ENCODE results near the gene ABCG5. TPM values are rescaled to one million over a fixed set of nuclear protein-coding genes. Genes with fewer than 3 reads are reported as not detected.

Gene ABCG5
- not detected in 2 replicates for total RNA-seq

DNA sequence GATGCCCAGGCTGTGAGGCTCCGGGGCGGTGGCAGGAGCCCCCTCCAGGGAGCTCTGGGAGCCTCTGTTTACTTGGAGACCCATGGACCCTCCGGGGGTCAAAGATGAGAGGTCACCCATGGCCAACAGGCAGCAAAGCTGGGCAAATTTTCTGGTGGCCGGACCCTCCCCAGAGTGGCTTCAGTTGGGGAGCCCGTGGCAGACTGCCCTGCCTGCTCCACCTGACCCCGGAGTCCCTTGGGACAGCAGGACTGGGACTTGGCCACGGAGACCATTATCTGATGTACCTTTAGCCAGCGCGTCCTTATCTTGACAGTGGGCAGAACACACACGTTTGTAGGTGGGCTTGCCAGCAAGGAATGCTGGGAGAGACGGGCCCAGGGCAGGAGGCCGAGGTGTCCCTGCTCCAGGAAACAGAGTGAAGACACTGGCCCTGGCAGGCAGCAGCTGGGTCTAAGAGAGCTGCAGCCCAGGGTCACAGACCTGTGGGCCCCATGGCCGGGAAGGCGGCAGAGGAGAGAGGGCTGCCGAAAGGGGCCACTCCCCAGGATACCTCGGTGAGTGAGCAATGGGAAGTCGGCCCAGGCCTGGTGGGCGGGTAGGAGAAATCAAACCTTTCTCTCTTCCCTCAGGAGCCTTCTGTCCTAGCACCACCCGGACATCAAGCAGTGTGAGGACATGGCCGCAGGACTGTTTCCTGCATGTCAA lies at the start of gene ABCG5, which contains the start of gene ABCG8:
TSS of gene ABCG5 (minus strand) at position 280 of the 708 bp plus-strand sequence. CDS start at position 120, 160 bp downstream.
TSS of gene ABCG8 (plus strand) at position 412 of the 708 bp plus-strand sequence. CDS start at position 495, 83 bp downstream.
- Histone ChIP-seq H3K4me3 (ENCODE audit: low read depth, low read length) (no peak within 1 kb of the TSS), H3K36me3 (ENCODE audit: control insufficient read depth, insufficient read depth, low read length) (no peaks in the 10 kb centered on the region), H3K27me3 (ENCODE audit: control insufficient read depth, insufficient read depth, low read length) (peaks cover 2% of the 10 kb centered on the region)
- TF ChIP-seq, protein P1, sequence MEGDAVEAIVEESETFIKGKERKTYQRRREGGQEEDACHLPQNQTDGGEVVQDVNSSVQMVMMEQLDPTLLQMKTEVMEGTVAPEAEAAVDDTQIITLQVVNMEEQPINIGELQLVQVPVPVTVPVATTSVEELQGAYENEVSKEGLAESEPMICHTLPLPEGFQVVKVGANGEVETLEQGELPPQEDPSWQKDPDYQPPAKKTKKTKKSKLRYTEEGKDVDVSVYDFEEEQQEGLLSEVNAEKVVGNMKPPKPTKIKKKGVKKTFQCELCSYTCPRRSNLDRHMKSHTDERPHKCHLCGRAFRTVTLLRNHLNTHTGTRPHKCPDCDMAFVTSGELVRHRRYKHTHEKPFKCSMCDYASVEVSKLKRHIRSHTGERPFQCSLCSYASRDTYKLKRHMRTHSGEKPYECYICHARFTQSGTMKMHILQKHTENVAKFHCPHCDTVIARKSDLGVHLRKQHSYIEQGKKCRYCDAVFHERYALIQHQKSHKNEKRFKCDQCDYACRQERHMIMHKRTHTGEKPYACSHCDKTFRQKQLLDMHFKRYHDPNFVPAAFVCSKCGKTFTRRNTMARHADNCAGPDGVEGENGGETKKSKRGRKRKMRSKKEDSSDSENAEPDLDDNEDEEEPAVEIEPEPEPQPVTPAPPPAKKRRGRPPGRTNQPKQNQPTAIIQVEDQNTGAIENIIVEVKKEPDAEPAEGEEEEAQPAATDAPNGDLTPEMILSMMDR (IDR thresholded peaks at IDR 0.05; ENCODE audit: insufficient read depth, low read length, severe bottlenecking): no peak
- no peak for DNase-seq (ENCODE audit: low read depth)
- FAIRE-seq: no peak

DNA sequence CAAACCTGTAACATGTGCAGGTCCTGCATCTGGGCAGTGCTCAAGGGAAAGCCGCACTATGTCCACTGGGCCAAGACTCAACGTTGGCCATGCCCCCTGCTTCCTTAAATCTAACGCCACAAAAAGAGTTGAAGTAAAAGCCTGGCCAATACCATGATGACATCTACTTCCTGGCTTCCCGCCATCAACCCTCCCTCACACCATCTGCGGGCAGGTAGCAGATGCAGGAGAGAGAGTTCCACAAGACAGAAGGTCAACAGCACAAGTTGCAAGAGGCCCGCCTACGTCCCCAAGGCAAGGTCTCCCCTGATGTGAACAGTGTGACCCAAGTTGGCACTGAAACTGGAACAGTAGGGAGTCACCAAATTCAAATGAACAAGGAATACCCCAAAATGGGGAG lies 48.5 kb upstream of the ABCG5 start:
- peaks cover 11% of the 10 kb centered on the region for H3K36me3 ChIP-seq (ENCODE audit: control insufficient read depth, insufficient read depth, low read length)
- FAIRE-seq (no peak), DNase-seq (ENCODE audit: low read depth) (no peak)
- no peak overlapping the region for H3K4me3 ChIP-seq (ENCODE audit: low read depth, low read length)
- TF ChIP-seq, protein P1 (IDR thresholded peaks at IDR 0.05; ENCODE audit: insufficient read depth, low read length, severe bottlenecking): no peak
- no peaks in the 10 kb centered on the region for H3K27me3 ChIP-seq (ENCODE audit: control insufficient read depth, insufficient read depth, low read length)

DNA sequence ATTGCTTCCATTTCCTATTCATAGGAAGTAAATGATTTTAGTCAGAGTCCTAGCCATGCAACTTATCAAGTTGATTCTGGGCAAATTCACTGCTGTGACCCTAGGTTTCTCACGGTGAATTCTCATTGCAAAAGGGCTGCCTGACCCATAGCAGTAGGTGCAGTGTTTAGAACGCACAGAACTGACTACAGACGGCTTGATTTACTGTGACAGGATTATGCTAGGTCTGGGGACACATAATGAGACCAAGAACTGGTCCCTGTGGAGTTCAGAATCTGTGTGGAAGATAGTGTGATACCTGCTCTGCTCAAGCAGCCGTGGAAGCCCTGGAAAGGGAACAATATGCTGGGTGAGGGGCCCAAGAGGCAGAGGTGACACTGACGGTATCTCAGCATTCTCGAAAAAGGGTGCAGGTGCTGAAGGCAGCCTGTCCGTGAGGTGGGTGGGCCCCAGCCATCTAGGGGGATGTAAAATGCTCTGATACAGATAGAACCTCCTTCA lies 46.5 kb upstream of the ABCG5 start:
- TF ChIP-seq, protein P1 (IDR thresholded peaks at IDR 0.05; ENCODE audit: insufficient read depth, low read length, severe bottlenecking): no peak
- Histone ChIP-seq H3K36me3 (ENCODE audit: control insufficient read depth, insufficient read depth, low read length) (peaks cover 7% of the 10 kb centered on the region), H3K27me3 (ENCODE audit: control insufficient read depth, insufficient read depth, low read length) (no peaks in the 10 kb centered on the region), H3K4me3 (ENCODE audit: low read depth, low read length) (no peak overlapping the region)
- FAIRE-seq (no peak), DNase-seq (ENCODE audit: low read depth) (no peak)

DNA sequence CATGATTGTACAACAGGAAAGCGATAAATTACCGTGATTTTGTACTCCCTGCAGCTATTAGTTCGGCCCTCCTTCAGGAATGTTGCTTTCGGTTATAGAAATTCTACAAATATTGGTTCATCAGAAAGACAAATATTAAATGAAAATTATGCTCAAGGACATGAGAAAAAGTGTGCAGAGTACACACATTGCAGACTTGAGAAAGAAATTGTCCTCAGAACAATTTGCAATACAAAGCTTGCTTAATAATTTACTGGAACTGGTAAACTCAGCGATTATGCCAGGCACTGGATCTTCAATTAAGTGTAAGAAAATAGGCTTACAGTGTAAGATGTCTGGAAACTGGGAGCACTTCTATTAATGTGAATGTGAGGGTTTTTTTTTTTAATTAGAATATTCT lies 46.0 kb upstream of the ABCG5 start:
- Histone ChIP-seq H3K36me3 (ENCODE audit: control insufficient read depth, insufficient read depth, low read length) (peaks cover 7% of the 10 kb centered on the region), H3K4me3 (ENCODE audit: low read depth, low read length) (no peak overlapping the region), H3K27me3 (ENCODE audit: control insufficient read depth, insufficient read depth, low read length) (no peaks in the 10 kb centered on the region)
- TF ChIP-seq, protein P1 (IDR thresholded peaks at IDR 0.05; ENCODE audit: insufficient read depth, low read length, severe bottlenecking): no peak
- DNase-seq (ENCODE audit: low read depth): no peak
- FAIRE-seq: no peak

DNA sequence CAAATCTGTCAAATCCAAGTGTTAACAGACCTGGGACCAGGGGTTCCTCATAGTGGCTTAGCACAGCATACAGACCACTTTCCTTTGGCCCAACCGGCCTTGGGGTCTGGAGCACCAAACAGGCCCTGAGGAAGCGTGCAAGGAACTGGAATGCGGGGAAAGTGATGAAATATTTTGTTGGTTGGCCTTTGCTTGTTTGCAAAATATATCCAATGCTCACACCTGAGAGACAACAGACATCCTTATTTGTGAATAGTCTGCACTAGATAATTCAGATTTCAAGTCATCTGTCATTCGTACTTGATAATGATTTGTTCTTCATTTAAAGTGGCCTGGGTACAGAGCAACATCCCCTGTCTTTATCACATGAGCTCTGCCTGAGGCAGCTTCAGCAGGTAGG lies 43.7 kb upstream of the ABCG5 start:
- no peak overlapping the region for H3K4me3 ChIP-seq (ENCODE audit: low read depth, low read length)
- no peaks in the 10 kb centered on the region for H3K27me3 ChIP-seq (ENCODE audit: control insufficient read depth, insufficient read depth, low read length)
- peaks cover 5% of the 10 kb centered on the region for H3K36me3 ChIP-seq (ENCODE audit: control insufficient read depth, insufficient read depth, low read length)
- no peak for DNase-seq (ENCODE audit: low read depth)
- FAIRE-seq: no peak
- TF ChIP-seq, protein P1 (IDR thresholded peaks at IDR 0.05; ENCODE audit: insufficient read depth, low read length, severe bottlenecking): no peak
